Activated naive CD4-positive, alpha-beta T cell (primary cell): ENCODE results near the gene NDUFAF5.
"Not testable (repeated sequence)": the region's sequence is repeated elsewhere in the genome, so short reads cannot be mapped to it uniquely, and the experiment has no call there.

ENCODE experiments used
- DNase-seq, 4 experiments: peaks; one replicate each; lab custom pipeline; 2025; lab: John Stamatoyannopoulos, UW

Gene NDUFAF5

GRCh38 chr20:13784893-13785715 lies at the start of gene NDUFAF5, which contains the start of gene ESF1:
NDUFAF5 (plus strand) TSS chr20:13785028; CDS start chr20:13785069, 41 bp downstream.
ESF1 (minus strand) TSS chr20:13784919; CDS start chr20:13783140, 1,779 bp downstream.
- DNase-seq, result peak; percentile 75 to 84 (median 80)

GRCh38 chr20:13735826-13736225 lies 49.0 kb upstream of the NDUFAF5 start:
- no peak for DNase-seq

GRCh38 chr20:13736436-13737191 lies 48.2 kb upstream of the NDUFAF5 start:
- no peak for DNase-seq

DNA sequence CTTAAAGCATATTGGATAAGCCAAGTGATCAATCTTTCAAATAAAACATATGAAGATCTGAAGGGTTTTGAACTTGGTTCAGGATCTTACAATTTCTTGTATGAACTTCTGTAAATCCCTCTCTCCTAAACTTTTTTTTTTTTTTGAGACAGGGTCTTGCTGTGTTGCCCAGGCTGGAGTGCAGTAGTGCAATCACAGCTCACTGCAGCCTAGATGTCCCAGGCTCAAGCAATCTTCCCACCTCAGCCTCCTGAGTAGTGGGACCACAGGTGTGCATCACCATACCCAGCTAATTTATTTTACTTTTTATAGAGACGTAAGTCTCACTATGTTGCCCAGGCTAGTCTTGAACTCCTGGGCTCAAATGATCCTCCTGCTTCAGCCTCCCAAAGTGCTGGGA lies 46.6 kb upstream of the NDUFAF5 start:
- not testable (repeated sequence) for DNase-seq

GRCh38 chr20:13739731-13740649 lies 44.8 kb upstream of the NDUFAF5 start:
- DNase-seq, result no peak

GRCh38 chr20:13741879-13742278 lies 42.9 kb upstream of the NDUFAF5 start:
- DNase-seq, result no peak

GRCh38 chr20:13744352-13744751 lies 40.5 kb upstream of the NDUFAF5 start:
- DNase-seq, result no peak

DNA sequence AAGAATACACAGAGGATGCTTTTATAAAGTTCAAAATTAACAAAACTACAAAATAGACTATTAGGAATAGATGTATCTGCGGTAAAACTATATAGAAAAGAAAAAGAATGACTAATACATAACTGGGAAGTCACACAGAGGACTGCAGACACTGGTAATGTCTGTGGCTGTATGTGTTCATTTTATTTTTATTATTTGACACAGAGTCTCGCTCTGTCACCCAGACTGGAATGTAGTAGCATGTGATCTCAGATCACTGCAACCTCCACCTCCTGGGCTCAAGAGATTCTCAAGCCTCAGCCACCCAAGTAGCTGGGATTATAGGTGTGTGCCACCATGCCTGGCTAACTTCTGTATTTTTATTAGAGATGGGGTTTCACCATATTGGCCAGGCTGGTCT lies 39.0 kb upstream of the NDUFAF5 start:
- no peak for DNase-seq

- DNase-seq, result no peak
These were observed 35.0 kb upstream of the NDUFAF5 start for GRCh38 chr20:13749811-13750210.

GRCh38 chr20:13753436-13754036 lies 31.3 kb upstream of the NDUFAF5 start:
- DNase-seq, result no peak

DNA sequence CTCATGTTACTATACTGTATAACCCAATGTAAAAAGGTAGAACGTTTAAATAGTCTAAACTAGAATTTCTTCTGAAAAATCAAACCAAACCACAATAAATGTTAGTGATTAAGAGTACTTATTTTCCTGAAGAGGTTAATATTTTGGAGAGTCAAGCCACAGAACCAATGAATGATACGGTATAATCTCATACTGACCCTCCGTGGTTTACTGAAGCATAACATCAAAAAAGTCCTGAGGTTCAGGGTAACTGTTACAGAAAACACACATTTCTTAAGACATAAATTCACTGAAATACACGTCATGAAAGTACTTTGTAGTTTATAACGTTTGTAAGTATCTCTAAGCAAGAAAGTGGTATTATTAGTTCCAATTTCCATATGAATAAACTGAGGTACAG lies 29.0 kb upstream of the NDUFAF5 start:
- no peak for DNase-seq

- DNase-seq, result no peak
These were observed 28.3 kb upstream of the NDUFAF5 start for GRCh38 chr20:13756551-13756950.

GRCh38 chr20:13758884-13759283 lies 25.9 kb upstream of the NDUFAF5 start:
- no peak for DNase-seq

DNA sequence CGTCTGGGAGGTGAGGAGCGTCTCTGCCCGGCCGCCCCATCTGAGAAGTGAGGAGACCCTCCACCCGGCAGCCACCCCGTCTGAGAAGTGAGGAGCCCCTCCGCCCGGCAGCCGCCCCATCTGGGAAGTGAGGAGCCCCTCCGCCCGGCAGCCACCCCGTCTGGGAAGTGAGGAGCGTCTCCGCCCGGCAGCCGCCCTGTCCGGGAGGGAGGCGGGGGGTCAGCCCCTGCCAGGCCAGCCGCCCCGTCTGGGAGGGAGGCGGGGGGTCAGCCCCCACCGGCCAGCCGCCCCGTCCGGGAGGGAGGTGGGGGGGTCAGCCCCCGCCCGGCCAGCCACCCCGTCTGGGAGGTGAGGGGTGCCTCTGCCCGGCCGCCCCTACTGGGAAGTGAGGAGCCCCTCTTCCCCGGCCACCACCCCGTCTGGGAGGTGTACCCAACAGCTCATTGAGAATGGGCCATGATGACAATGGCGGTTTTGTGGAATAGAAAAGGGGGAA lies 24.3 kb upstream of the NDUFAF5 start:
- not testable (repeated sequence) for DNase-seq

- DNase-seq, result no peak
These were observed 19.5 kb upstream of the NDUFAF5 start for GRCh38 chr20:13765299-13765698.

GRCh38 chr20:13765868-13766416 lies 18.9 kb upstream of the NDUFAF5 start:
- DNase-seq, result no peak

DNA sequence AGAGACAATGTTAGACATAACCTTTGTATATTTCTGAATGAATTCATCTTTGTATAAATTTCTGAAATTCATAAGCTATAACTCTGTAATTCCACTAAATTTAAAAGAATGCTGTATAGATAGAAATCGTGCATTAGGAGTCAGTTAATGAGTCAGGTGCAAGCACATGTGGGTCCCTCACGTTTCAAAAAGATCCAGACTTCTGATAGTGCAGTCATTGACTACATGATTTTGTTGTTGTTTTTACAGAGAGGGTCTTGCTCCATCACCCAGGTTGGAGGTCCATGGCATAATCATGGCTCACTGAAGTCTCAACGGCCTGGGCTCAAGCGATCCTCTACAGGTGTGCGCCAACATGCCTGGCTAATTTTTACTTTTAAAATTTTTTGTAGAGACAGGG lies 14.7 kb upstream of the NDUFAF5 start:
- DNase-seq, result no peak

DNA sequence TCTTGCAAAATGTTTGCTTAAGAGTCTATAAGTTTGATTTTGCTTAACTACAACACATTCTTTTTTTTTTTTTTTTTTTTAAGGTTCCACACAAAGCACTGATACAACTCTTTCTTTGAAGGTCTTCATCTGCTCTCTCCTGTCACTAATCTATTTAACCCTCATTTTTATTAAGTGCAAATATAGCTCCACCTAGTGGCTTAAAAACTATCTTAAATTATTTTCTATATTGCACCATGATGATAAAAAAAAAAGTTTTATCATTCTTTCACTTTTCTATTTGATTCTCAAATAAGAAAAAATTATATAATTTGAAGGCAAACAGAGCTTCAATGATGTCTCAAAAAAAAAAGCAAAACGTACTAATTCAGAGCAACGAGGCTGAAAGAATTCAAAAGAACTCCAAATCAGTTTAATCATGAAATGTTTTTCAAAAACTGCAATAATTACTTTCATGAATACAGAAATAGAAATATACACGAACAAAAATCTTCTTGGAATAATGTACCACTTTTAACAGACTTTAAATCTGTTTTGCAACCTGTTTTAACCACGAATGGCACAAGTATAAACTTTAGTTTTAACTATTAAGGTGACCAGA lies 12.9 kb upstream of the NDUFAF5 start:
- no peak for DNase-seq

DNA sequence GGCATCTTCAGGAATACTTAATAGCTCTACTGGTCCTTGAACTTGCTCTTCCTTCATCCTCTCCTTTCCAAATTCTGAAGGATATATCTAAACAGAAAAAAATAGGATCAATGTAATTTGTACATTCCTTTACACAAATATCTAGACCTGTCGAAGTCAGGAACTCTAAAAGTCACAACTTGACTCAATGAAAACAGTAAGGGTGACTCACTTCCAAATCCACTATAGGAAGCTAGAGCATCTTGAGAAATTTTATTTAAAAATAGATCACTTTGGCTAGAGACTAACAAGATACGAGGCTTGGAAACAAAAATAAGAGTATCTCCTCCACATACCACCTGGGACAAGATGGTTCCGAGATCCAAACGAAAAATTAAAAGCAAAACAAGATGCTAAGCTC lies 12.3 kb upstream of the NDUFAF5 start:
- DNase-seq, result no peak

GRCh38 chr20:13775867-13776266 lies 9.0 kb upstream of the NDUFAF5 start:
- DNase-seq, result no peak

DNA sequence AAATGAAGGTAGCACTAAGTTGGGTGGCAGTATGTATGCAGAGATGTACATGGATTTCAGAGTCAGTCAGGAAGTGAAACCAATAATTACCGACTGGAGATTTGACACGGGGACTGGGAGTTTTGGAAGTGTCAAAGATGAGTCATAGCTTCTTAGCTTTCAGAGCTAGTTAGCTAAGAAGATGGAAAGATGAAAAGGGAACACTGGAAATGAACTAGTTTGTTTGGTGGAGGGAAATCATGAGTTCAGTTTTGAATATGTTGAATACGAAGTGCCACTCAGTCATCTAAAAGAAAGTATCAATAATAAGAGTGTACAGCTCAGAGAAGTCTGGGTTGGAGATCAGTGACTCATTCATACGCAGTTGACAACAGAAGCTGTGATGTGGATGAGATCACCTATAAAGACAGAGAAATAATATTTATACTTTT lies 7.6 kb upstream of the NDUFAF5 start:
- DNase-seq, result no peak
